Activated T-helper 2 cell treated with anti-CD3 and anti-CD28 coated beads, Interferon-gamma antibody, Interleukin-2, Interleukin-4, amounts not matched to agents 10 μg/mL and 5 μg/mL and 100 μg/mL, durations not matched to agents 14 hours and 24 hours and 36 hours (primary cell): ENCODE measurements around the gene ZNF813. TPM values are rescaled to one million over a fixed set of nuclear protein-coding genes. Genes with fewer than 3 reads are reported as not detected.

Experiments used
- DNase-seq: peaks from one replicate; pipeline ENCODE4 v3.0.0; 2021; ENCODE audit warnings: low spot score
- H3K27ac Mint-ChIP-seq: one replicate; pipeline ENCODE4 v1.8.0; 2021; ENCODE audit warnings: mixed read lengths
- H3K27me3 Mint-ChIP-seq: one replicate; pipeline ENCODE4 v1.8.0; 2021; ENCODE audit warnings: low read depth, mixed read lengths
- H3K36me3 Mint-ChIP-seq: one replicate; pipeline ENCODE4 v1.8.0; 2021; ENCODE audit warnings: low read depth, mixed read lengths
- H3K4me1 Mint-ChIP-seq: one replicate; pipeline ENCODE4 v1.8.0; 2021; ENCODE audit warnings: low read depth, mixed read lengths
- H3K4me3 Mint-ChIP-seq: one replicate; pipeline ENCODE4 v1.8.0; 2021; ENCODE audit warnings: low read depth, mild to moderate bottlenecking, moderate library complexity, mixed read lengths
- H3K9me3 Mint-ChIP-seq: one replicate; pipeline ENCODE4 v1.8.0; 2021; ENCODE audit warnings: mixed read lengths
- intact Hi-C: fragments of 100-400 bp; cut with micrococcal nuclease; formaldehyde crosslinking; loops from one replicate; pipeline ENCODE4 v1.15.1; 2023
- total RNA-seq: library from RNA; stranded (reverse); gene quantifications from 2 replicates; pipeline ENCODE4 v1.2.3, GENCODE V29; 2022

ZNF813 gene
- total RNA-seq, 1 donor from 2014 or later: 3.4 TPM

DNA sequence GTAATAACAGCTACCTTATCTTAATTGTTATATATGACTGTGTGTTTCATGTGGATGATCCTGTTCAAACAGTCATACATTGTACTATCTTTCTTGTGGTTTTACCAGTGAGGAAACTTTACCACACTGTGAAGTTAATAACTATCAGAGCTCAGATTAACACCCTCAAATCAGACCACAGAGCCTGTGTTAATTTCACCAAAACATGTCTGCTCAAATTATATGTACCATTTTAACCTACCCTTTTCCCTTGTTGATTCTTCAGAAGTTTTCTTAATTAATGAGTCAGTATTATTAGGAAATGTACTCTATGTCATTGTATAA lies 68.7 kb downstream of the ZNF813 start:
- H3K4me1 Mint-ChIP-seq: peaks cover 6% of the 10 kb centered on the region
- H3K9me3 Mint-ChIP-seq: peaks cover 23% of the 10 kb centered on the region
- H3K27ac Mint-ChIP-seq: peak overlapping the region; percentile 53
- intact Hi-C loops: no loop called here
- DNase-seq: no peak
- H3K27me3 Mint-ChIP-seq: no peaks in the 10 kb centered on the region
- no peak overlapping the region for H3K4me3 Mint-ChIP-seq
- peaks cover 47% of the 10 kb centered on the region for H3K36me3 Mint-ChIP-seq

DNA sequence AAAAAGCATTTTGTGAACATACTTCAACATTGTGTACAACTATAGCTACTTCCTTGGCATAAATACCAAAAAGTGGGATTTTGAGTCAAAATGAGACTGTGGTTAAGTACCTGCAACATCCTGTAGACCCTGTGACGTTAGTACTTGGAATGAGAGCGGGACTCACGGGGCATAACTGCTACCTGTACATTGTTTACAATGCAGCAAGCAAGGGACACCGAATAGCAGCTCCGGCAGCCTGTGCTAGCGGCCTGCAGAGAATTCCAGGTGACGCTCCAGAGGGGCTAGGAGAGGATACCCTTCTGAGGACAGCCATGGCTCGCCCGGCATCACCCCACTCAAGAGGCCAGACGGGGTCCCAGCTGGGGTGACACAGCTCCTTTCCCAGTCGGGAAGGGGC lies 69.6 kb downstream of the ZNF813 start:
- intact Hi-C loops: loop anchor here (1.0 kb wide), 2 partner anchors 16 to 17 kb away; no protein-coding TSS in a partner anchor
- Mint-ChIP-seq H3K9me3 (peaks cover 21% of the 10 kb centered on the region), H3K4me3 (peak overlapping the region; percentile 96)

DNA sequence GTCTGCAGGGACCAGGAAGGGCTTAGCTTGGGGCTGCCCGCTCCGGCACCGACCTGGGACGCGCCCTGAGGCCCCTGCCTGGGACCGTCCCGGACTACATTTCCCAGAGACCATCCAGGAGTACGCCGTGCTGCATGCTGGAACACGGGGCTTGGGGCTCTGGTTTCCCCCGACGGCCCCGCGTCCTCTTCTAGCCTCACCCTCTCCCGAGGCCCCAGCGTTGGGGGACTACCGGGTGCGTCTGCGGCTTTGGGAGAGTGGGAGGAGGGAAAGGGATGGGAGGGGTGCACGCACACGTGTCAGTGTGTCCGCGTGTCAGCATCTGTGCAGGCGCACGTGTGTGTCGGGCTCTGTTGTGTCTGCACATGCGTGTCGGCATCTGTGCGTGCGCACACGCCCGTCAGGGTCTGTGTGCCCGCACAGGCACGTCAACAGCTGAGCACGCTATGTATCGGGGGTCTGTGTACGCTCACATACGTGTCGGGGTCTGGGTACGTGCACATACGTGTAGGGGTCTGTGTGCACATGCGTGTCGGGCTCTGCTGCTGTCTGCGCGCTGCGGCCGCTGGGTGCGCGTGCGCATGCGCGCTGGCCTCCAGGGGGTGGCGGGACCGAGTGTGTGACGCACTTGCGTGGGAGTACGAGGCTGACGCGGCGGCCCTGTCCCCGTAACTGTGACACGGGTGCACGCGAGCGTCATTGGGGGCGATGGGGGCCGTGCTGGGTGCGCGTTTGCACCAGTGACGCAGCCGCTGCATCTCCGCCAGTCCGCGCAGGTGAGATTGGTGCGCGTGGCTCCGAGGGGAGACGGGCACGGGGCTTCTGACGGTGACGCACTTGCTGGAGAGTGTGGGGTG lies 70.2 kb downstream of the ZNF813 start, which contains the start of gene ZNF331:
ZNF331 (plus strand) TSS at position 625 of the 857 bp plus-strand sequence. CDS start 31,232 bp downstream, outside the sequence.
- Mint-ChIP-seq H3K4me1 (peaks cover 6% of the 10 kb centered on the region), H3K36me3 (peaks cover 53% of the 10 kb centered on the region), H3K9me3 (peaks cover 20% of the 10 kb centered on the region), H3K27ac (peak within 1 kb of the TSS; percentile 97), H3K27me3 (no peaks in the 10 kb centered on the region), H3K4me3 (peak within 1 kb of the TSS; percentile 96)
- intact Hi-C loops: loop anchor here (1.0 kb wide), 2 partner anchors 16 to 17 kb away; no protein-coding TSS in a partner anchor
- DNase-seq: peak; percentile 82

More for the DNA sequence above, 69.6 kb downstream of the ZNF813 start:
- H3K27me3 Mint-ChIP-seq: no peaks in the 10 kb centered on the region
- H3K36me3 Mint-ChIP-seq: peaks cover 55% of the 10 kb centered on the region
- peak overlapping the region; percentile 97 for H3K27ac Mint-ChIP-seq
- peaks cover 6% of the 10 kb centered on the region for H3K4me1 Mint-ChIP-seq
- no peak for DNase-seq

DNA sequence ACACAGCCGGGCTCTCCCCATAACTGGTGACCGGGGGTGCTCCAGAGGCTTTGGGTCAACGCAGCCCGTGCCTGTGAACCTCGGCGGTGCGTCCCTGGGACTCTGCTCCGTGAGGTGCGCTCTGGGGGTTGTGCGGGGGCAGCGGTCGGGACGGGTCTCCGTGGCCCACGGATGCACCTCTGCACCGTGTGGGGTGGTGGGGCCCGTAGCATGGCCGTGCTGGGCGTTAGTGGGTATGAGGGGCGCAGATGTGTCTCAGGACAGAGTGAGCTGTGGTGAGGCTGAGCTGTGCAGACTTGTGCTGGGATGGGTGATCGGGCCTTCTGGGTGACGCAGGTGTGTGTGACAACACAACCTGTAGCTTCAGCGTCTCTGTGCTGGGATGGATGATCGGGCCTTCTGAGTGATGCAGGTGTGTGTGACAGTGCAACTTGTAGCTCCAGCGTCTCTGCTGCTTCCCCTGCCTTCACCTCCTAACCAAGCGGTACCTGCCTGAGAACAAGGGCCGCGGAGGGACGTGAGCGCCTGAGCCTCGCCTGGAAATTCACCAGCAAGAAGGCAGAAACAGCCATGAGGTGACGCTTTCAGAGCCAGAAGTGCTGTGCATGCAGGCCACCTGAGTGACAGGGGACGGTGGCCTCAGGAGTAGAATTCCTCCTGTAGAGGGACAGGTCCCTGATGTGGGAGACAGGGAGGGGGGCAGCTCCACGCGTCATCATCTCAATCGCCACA lies 71.0 kb downstream of the ZNF813 start:
- peak overlapping the region; percentile 96 for H3K4me3 Mint-ChIP-seq
- H3K27me3 Mint-ChIP-seq: no peaks in the 10 kb centered on the region
- peaks cover 54% of the 10 kb centered on the region for H3K36me3 Mint-ChIP-seq
- DNase-seq: no peak
- peaks cover 15% of the 10 kb centered on the region for H3K9me3 Mint-ChIP-seq
- intact Hi-C loops: no loop called here
- H3K4me1 Mint-ChIP-seq: peaks cover 6% of the 10 kb centered on the region
- H3K27ac Mint-ChIP-seq: peak overlapping the region; percentile 97

DNA sequence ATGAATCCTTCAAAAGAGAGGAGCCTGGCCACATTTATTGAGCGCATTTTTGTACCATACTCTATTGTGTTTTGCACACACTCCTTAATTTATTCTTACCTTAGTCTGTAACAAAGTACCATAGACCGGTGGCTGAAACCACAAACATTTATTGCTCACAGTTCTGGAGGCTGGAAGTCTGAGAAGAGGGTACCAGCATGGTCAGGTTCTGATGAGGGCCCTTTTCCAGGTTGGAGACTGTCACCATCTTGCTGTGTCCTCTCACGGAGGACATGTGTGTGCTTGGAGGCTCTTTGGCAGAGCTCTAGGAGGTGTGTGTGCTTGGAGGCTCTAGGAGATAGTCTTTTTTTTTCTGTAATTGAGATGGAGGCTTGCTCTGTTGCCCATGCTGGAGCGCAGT lies 72.6 kb downstream of the ZNF813 start:
- Mint-ChIP-seq H3K4me1 (peaks cover 6% of the 10 kb centered on the region), H3K4me3 (no peak overlapping the region), H3K36me3 (peaks cover 58% of the 10 kb centered on the region), H3K27me3 (no peaks in the 10 kb centered on the region), H3K27ac (no peak overlapping the region), H3K9me3 (peaks cover 17% of the 10 kb centered on the region)
- intact Hi-C loops: no loop called here
- no peak for DNase-seq

DNA sequence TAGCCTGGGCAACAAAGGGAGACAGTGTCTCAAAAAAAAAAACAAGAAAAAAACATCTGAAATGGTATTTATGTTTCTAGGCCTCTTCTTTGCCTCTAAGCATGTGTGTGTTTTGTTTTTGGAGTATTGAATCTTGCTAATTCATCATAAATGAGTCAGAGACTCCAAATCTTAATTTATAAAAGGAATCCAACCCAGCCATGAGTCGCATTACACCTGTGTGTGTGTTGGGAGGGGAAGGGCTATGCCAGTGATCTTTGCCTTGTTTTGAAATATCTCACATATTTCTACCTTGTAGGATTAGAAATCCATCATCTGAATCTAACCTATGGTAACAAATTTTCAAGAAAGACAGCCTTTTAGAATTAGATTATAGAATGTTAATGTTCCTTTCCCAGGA lies 74.4 kb downstream of the ZNF813 start:
- Mint-ChIP-seq H3K36me3 (peaks cover 61% of the 10 kb centered on the region), H3K9me3 (peaks cover 18% of the 10 kb centered on the region), H3K27ac (no peak overlapping the region), H3K4me1 (peaks cover 4% of the 10 kb centered on the region), H3K4me3 (no peak overlapping the region), H3K27me3 (no peaks in the 10 kb centered on the region)
- DNase-seq: no peak
- intact Hi-C loops: no loop called here

DNA sequence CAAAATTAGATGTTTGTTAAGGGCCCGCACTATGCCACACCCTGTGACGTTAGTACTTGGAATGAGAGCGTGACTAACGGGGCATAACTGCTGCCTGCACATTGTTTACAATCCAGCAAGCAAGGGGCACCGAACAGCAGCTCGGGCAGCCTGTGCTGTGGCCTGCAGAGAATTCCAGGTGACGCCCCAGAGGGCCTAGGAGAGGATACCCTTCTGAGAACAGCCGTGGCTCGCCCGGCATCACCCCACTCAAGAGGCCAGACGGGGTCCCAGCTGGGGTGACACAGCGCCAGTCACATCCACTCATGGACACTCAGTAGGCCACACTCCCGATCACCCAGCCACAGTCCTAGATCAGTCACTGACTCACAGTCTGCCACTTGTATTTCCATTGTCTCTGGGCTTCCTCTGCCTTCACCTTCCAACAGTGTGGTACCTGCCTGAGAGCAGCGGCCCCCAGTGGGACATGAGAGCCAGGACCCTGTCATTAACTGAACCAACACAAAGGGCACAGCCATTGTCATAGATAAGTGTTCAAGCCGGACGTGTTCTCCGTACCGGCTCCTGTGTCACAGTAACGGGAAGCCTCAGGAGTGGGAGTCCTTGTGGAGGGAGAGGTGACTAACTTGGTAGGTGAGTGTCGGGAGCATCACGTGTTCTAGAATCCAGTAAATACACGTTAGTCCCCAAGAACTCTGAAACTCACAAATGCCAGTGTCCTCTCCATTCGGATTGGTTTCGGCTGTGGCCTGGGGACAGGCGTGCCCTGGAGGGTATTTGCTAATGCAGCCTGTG lies 77.9 kb downstream of the ZNF813 start:
- no peak for DNase-seq
- H3K27me3 Mint-ChIP-seq: no peaks in the 10 kb centered on the region
- peaks cover 25% of the 10 kb centered on the region for H3K9me3 Mint-ChIP-seq
- peaks cover 4% of the 10 kb centered on the region for H3K4me1 Mint-ChIP-seq
- peaks cover 53% of the 10 kb centered on the region for H3K36me3 Mint-ChIP-seq
- intact Hi-C loops: no loop called here
- no peak overlapping the region for H3K27ac Mint-ChIP-seq
- H3K4me3 Mint-ChIP-seq: no peak overlapping the region

Other genes starting within 250 kb of the ZNF813 start
- 1.6 and 1.8 TPM in 2 replicates for gene ZNF677, start 212.9 kb upstream of the ZNF813 start, total RNA-seq
- not detected in 2 replicates for gene VN1R2, start 209.4 kb upstream of the ZNF813 start, total RNA-seq
- gene VN1R4, start 200.0 kb upstream of the ZNF813 start, total RNA-seq: not detected in 2 replicates
- 5.6 and 5.9 TPM in 2 replicates for gene ZNF845, start 134.0 kb upstream of the ZNF813 start, total RNA-seq
- 14.2 and 15.0 TPM in 2 replicates for gene ZNF525, start 102.0 kb upstream of the ZNF813 start, total RNA-seq
- gene ZNF765, start 72.6 kb upstream of the ZNF813 start, total RNA-seq: 10.5 TPM in 2 replicates
- 12.1 and 12.2 TPM in 2 replicates for gene ZNF761, start 35.7 kb upstream of the ZNF813 start, total RNA-seq
- 15.7 and 18.3 TPM in 2 replicates for gene ZNF331, start 70.4 kb downstream of the ZNF813 start, total RNA-seq
- gene DPRX, start 164.3 kb downstream of the ZNF813 start, total RNA-seq: not detected in 2 replicates